Activated CD4-positive, alpha-beta T cell treated with anti-CD3 and anti-CD28 coated beads, Interleukin-2, amount 50 U/mL, for 4 hours (primary cell): ENCODE data around the gene CD79A.
"Not testable (repeated sequence)": the region's sequence is repeated elsewhere in the genome, so short reads cannot be mapped to it uniquely, and the experiment has no call there.

Experiments used
- DNase-seq, 2 experiments: peaks; one replicate each; pipeline ENCODE4 v3.0.0-alpha.2; 2020

Gene CD79A

GRCh38 chr19:41863209-41863931 lies 13.7 kb upstream of the CD79A start:
- DNase-seq = no peak

- DNase-seq = no peak
Measured at GRCh38 chr19:41864374-41864773, 12.7 kb upstream of the CD79A start.

GRCh38 chr19:41866284-41866683 lies 10.8 kb upstream of the CD79A start:
- no peak for DNase-seq

GRCh38 chr19:41868120-41868988 lies 8.7 kb upstream of the CD79A start:
- DNase-seq = no peak

GRCh38 chr19:41868989-41869300 lies 8.1 kb upstream of the CD79A start:
- no peak for DNase-seq

GRCh38 chr19:41869374-41869955 lies 7.6 kb upstream of the CD79A start:
- DNase-seq = no peak

DNA sequence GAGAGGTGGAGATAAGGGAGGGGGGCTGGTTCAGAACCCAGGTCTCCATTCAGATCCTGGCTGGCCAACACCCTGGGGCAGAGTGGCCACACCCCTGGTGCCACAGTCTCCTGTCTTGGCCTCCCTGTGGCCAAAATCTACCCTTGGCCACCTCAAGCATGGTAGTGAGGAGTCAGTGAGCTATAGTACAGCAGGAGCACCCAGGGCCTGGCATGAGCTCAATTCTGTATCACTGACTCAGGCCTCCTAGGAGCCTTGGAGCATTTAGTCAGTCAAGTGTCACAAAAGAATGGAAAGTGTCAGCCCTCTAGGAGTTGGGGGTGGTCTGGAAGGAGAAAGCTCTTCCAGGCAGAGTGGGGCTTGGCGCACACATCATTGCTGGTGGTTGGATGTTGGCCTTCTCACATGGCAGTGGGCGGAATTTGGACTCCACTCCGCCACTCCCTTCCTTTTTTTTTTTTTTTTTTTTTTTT lies 6.6 kb upstream of the CD79A start:
- no peak for DNase-seq

- no peak for DNase-seq
Measured at GRCh38 chr19:41871573-41872383, 5.3 kb upstream of the CD79A start.

DNA sequence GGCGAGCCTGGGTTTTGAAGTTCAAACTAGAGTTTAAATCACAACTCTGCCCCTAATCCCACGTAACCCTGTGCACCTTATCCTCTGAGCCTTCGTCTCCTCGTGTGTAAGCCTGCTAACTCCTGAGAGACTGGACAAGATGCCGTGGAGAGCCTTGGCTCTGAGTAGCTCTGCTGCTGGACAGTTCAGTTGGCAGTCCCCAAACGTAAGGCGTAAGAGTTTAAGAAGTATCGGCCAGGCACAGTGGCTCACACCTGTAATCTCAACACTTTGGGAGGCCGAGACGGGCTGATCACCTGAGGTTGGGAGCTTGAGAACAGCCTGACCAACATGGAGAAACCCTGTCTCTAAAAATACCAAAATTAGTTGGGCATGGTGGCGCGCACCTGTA lies 4.7 kb upstream of the CD79A start:
- no peak for DNase-seq

DNA sequence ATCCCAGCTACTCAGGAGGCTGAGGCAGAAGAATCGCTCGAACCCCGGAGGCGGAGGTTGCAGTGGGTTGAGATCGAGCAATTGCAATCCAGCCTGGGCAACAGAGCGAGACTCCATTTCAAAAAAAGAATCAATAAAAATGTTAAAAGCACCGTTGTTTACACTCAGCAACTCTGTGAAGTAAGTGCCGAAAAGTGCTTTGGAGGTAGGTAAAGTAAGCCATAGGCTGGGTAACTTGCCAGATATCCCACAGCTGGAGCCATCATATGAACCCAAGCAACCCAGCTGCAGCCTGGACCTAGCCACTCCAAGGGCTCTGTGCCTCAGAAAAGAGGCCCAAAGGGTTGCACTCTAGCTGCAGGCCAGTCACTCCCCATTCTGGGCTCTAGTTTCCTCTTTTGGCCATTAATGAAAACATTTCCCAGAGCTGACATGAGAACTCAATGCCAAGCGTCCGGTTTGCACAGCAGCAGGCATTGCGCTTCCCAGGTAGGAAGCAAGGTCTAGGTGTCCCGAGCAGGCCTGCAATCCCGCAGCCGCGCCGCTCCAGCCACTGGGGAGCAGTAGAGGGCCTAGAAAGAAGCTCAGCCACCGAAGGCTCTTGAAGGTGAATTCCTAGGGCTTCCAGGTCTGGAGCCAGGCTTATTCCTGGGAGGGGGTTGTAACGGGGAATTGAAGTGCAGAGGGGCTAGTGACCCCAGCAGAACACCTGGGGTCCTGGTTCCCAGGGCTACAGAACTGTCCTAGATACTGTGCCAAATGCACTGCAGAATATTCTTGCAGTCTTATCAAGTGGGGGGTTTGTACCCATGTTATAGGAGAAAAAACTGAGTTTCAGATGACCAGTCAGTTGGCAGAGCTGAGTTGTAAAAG lies 4.1 kb upstream of the CD79A start:
- peak; percentile 67 for DNase-seq

DNA sequence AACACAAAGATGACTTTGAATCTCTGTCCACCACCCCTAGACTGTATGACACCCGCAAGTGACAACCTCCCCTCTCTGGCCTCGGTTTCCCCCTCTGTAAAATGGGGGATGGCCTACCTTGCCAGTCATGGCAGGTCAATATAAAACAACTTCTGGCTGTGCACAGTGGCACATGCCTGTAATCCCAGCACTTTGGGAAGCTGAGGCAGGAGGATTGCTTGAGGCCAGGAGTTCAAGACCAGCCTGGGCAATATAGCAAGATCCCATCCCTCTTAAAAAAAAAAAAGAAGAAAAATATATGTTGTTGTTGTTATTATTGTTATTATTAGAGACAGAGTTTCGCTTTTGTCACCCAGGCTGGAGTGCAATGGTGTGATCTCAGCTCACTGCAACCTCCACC lies 1.1 kb upstream of the CD79A start:
- not testable (repeated sequence) for DNase-seq

GRCh38 chr19:41877916-41878905 lies 1.1 kb downstream of the CD79A start:
- DNase-seq = no peak

- DNase-seq = no peak
Measured at GRCh38 chr19:41879080-41879479, 2.0 kb downstream of the CD79A start.

- DNase-seq = no peak
Measured at GRCh38 chr19:41879670-41880328, 2.7 kb downstream of the CD79A start.

- no peak for DNase-seq
Measured at GRCh38 chr19:41880329-41880708, 3.2 kb downstream of the CD79A start.

GRCh38 chr19:41882568-41883462 lies 5.7 kb downstream of the CD79A start, which contains the start of gene ARHGEF1:
TSS of gene ARHGEF1 (plus strand) at chr19:41883184. CDS start at chr19:41888083, 4,899 bp downstream.
- DNase-seq = peak in 1 of 2 experiments; percentile 39

DNA sequence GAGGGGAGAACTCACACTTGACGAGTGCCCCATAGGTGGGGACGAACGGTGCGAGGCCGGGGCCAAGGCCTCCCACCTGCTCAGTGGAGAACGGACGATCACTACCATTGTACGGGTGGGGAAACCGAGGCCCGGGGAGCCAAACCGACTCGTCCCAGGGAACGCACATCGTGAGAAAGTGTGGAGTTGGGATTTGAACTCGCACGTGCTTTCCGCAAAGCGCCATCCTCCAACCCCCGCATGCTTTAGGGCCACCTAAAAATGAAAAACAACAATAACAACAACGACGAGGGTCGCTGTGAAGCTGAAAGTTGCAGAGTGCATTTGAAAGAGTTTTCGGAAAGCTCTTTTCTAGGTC lies 6.4 kb downstream of the CD79A start:
- DNase-seq = no peak

- DNase-seq = peak; percentile 73 to 77
Measured at GRCh38 chr19:41883821-41884733, 7.0 kb downstream of the CD79A start.
